GM12878 (cell line): ENCODE measurements around the gene CSF2.

Source experiments
- PBX3 ChIP-seq: IDR thresholded peaks from 2 replicates; pipeline ENCODE4 v1.6.1; 2011; ENCODE audit warnings: mild to moderate bottlenecking, low read depth, low read length, moderate library complexity; ENCODE audit not compliant: insufficient replicate concordance
- RCOR1 ChIP-seq: conservative IDR thresholded peaks from 2 replicates; pipeline ENCODE4 v1.6.1; 2012; ENCODE audit warnings: low read depth, low read length, improper control_type of control experiment
- SUZ12 ChIP-seq: fragments of 200-600 bp; sonication (generic); IDR thresholded peaks from one replicate; pipeline ENCODE4 v1.6.1; 2018; ENCODE audit warnings: antibody characterized with exemption, mild to moderate bottlenecking; ENCODE audit not compliant: unreplicated experiment
- WRNIP1 ChIP-seq: IDR thresholded peaks from 2 replicates; pipeline ENCODE4 v1.6.1; 2011; ENCODE audit warnings: low read depth, low read length, improper control_type of control experiment, borderline replicate concordance
- TF ChIP-seq, protein P1 (sequence below), 3 experiments: IDR thresholded peaks in 2 of 3; conservative IDR thresholded peaks in 1 of 3; 2 replicates each; pipeline ENCODE4 v1.5.1; 2011; ENCODE audit warnings: low read depth in 3 of 3, low read length in 3 of 3, mild to moderate bottlenecking in 3 of 3, control low read depth in 2 of 3, moderate library complexity in 2 of 3, inconsistent platforms in 1 of 3, mixed read lengths in 1 of 3; ENCODE audit not compliant: control insufficient read depth in 2 of 3, insufficient read depth in 1 of 3; ENCODE audit errors: extremely low read depth in 1 of 3

DNA sequence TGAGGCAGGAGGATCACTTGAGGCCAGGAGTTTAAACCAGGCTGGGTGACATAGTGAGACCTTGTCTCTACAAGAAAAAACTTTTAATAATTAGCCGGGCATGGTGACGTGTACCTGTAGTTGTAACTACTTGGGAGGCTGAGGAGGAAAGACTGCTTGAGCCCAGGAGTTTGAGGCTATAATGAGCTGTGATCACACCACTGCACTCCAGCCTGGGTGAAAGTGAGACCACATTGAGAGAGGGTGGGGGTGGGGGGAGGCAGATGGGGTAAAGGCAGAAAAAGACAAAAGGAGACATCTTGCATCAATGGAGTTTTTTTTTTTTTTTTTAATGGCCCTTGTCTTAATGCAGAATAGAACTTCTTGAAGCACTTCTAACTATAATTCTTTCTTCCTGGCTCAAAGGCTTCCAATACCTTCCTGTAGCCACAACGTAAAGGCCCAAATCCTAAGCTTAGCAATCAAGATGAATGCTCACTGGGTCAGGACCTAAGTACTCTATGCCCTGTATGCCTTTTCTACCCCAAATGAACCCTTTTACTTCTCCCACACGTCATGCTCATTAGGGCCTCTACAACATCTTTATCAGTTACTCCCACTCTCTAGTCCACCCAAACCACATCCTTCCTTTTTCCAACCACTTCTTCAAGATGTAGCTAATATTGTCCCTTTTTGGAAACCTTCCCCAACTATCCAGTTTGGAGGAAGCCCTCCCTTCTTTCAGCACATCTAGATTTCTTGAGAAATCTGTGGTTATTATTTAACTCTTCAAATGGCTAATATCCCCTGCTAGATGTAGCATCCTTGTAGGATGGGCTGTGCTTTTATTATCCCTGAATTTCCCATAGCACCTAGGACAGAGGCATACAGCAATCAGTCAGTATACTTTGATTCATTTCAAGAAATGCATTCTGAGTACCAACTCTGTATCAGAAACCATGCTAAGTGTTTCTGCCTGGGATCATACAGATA, 40.8 kb downstream of the CSF2 start:
- TF ChIP-seq SUZ12 = no peak
- no peak for TF ChIP-seq RCOR1
- TF ChIP-seq, protein P1, sequence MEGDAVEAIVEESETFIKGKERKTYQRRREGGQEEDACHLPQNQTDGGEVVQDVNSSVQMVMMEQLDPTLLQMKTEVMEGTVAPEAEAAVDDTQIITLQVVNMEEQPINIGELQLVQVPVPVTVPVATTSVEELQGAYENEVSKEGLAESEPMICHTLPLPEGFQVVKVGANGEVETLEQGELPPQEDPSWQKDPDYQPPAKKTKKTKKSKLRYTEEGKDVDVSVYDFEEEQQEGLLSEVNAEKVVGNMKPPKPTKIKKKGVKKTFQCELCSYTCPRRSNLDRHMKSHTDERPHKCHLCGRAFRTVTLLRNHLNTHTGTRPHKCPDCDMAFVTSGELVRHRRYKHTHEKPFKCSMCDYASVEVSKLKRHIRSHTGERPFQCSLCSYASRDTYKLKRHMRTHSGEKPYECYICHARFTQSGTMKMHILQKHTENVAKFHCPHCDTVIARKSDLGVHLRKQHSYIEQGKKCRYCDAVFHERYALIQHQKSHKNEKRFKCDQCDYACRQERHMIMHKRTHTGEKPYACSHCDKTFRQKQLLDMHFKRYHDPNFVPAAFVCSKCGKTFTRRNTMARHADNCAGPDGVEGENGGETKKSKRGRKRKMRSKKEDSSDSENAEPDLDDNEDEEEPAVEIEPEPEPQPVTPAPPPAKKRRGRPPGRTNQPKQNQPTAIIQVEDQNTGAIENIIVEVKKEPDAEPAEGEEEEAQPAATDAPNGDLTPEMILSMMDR (IDR thresholded peaks at IDR 0.05 in 2 of 3, conservative IDR thresholded peaks at IDR 0.05 in 1 of 3; ENCODE audit: control insufficient read depth in 2 of 3, extremely low read depth in 1 of 3, insufficient read depth in 1 of 3, low read depth in 3 of 3, low read length in 3 of 3) = no peak
- TF ChIP-seq PBX3 = no peak
- TF ChIP-seq WRNIP1 = no peak
